ENCODE results near the gene MB21D2. TPM values are rescaled to one million over a fixed set of nuclear protein-coding genes. Genes with fewer than 3 reads are reported as not detected.

MB21D2 gene
- total and polyA plus RNA-seq, 2 of the 8 experiments (the other 6 are each of a cell fraction or from before 2014, with no cell fraction given), result 10.0 to 21.0 TPM

DNA sequence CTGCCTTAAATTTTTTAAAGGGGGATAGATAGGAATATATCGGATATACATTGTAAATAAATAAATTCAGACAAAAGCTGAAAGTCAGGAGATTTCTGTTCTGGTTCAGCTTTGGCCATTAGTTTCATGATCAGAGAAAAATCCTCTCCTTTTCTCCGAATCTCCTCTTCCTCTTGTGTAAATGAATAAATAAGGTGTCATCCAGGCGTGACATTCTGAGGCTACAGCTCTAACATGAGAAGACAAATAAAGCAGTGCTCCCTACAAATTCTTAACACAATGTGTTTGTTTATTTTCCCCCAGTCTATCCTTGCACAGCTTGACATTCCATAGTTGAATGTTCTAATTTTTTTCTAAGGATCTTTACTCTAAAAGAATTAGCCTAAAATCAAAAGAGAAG, 9.4 kb upstream of the MB21D2 start:
- no peak overlapping the region for H2BK5ac ChIP-seq (ENCODE audit: low read depth, low read length)
- no peaks in the 10 kb centered on the region for H3K79me1 ChIP-seq (ENCODE audit: low read depth, low read length)
- H3K18ac ChIP-seq (ENCODE audit: extremely low read depth, low read length), result no peak overlapping the region
- DNase-seq (ENCODE audit: low read depth in 1 of 2, low spot score in 2 of 2) (no peak), FAIRE-seq (no peak)
- H3K9me3 ChIP-seq (ENCODE audit: insufficient read depth in 2 of 2, low read depth in 1 of 2, low read length in 1 of 2), result no peaks in the 10 kb centered on the region
- no peak overlapping the region for H4K91ac ChIP-seq (replicated peaks; ENCODE audit: insufficient read length, low read length)
- H3K9ac ChIP-seq (replicated peaks in 1 of 4; ENCODE audit: extremely low read depth in 1 of 4, low read depth in 3 of 4, low read length in 3 of 4), result no peak overlapping the region
- H2BK15ac ChIP-seq (ENCODE audit: low read length), result no peak overlapping the region
- no peak for TF ChIP-seq POU5F1 (IDR thresholded peaks at IDR 0.05; ENCODE audit: low read depth, low read length)
- no peaks in the 10 kb centered on the region for H3K23me2 ChIP-seq (ENCODE audit: low read depth, low read length)
- H2BK20ac ChIP-seq (ENCODE audit: low read length), result no peak overlapping the region
- no peaks in the 10 kb centered on the region for H3K79me2 ChIP-seq (ENCODE audit: control insufficient read depth in 1 of 2, insufficient read depth in 2 of 2, low read length in 2 of 2)
- H3K4me2 ChIP-seq (ENCODE audit: insufficient read depth in 1 of 2, low read depth in 2 of 2, low read length in 2 of 2), result no peak overlapping the region
- peaks cover 0 to 11% (median 2%) of the 10 kb centered on the region in 4 experiments; a peak in 3 of 7 replicates for H3K4me1 ChIP-seq (replicated peaks in 1 of 4; ENCODE audit: control insufficient read depth in 3 of 4, insufficient read depth in 4 of 4, low read length in 3 of 4)
- H4K20me1 ChIP-seq (replicated peaks in 1 of 2; ENCODE audit: control insufficient read depth in 1 of 2, insufficient read depth in 2 of 2, low read length in 2 of 2), result no peaks in the 10 kb centered on the region
- no peaks in the 10 kb centered on the region for H3K27me3 ChIP-seq (replicated peaks in 1 of 4; ENCODE audit: control insufficient read depth in 3 of 4, extremely low read depth in 1 of 4, insufficient read depth in 3 of 4, low read length in 3 of 4)
- no peak overlapping the region for H3K14ac ChIP-seq (ENCODE audit: insufficient read length)
- no peak overlapping the region for H4K8ac ChIP-seq (ENCODE audit: extremely low read depth, insufficient read depth, low read length)
- ChIA-PET POLR2A (ENCODE audit: partially characterized antibody) (interaction anchor here (0.7 kb wide), 1 partner anchor 9 kb away, joined by 3 read pairs; the partner anchor contains the start of gene MB21D2), CTCF (ENCODE audit: partially characterized antibody) (interaction anchor here (0.7 to 1.3 kb wide), 3 partner anchors 30 to 114 kb away, joined by 3 to 6 read pairs (median 3); no protein-coding TSS in a partner anchor)
- H3K4ac ChIP-seq (replicated peaks; ENCODE audit: insufficient read length, low read depth, low read length), result no peak overlapping the region
- H3K4me3 ChIP-seq (ENCODE audit: extremely low read depth in 1 of 4, insufficient read depth in 2 of 4, low read depth in 3 of 4, low read length in 4 of 4), result no peak overlapping the region
- WGBS, 2 experiments (ENCODE audit: extremely low coverage in 1 of 2, insufficient coverage in 1 of 2, insufficient read length in 1 of 2, insufficient replicate concordance in 2 of 2, low coverage in 1 of 2, low lambda C conversion rate in 2 of 2, missing lambda C conversion rate in 1 of 2), result 94% methylated on average over 3 of the region's 3 CpGs; no CpG with 5 or more reads in 1 of the 2 experiments
- H3K36me3 ChIP-seq (ENCODE audit: control insufficient read depth in 2 of 4, insufficient read depth in 4 of 4, low read length in 3 of 4), result no peaks in the 10 kb centered on the region
- no peak overlapping the region for H2BK120ac ChIP-seq (replicated peaks; ENCODE audit: low read depth, low read length)
- no peak overlapping the region for H2AFZ ChIP-seq (ENCODE audit: low read length)
- no peak overlapping the region for H2AK5ac ChIP-seq (ENCODE audit: low read depth, low read length)
- no peak overlapping the region for H3K56ac ChIP-seq (replicated peaks; ENCODE audit: insufficient read length, low read depth, low read length)
- H3K23ac ChIP-seq (ENCODE audit: insufficient read length), result no peak overlapping the region
- H3K27ac ChIP-seq (ENCODE audit: low read depth, low read length), result no peak overlapping the region
- no peak overlapping the region for H4K5ac ChIP-seq (ENCODE audit: insufficient read length, low read depth, low read length)
- no peak overlapping the region for H2BK12ac ChIP-seq (ENCODE audit: low read depth, low read length)

Data from H1 (cell line).